Measurements from ENCODE around the gene TRIP13. TPM values are rescaled to one million over a fixed set of nuclear protein-coding genes. Genes with fewer than 3 reads are reported as not detected.

The TRIP13 gene
- total RNA-seq, 2 donors from 2014 or later = 0.20 to 0.93 TPM

DNA sequence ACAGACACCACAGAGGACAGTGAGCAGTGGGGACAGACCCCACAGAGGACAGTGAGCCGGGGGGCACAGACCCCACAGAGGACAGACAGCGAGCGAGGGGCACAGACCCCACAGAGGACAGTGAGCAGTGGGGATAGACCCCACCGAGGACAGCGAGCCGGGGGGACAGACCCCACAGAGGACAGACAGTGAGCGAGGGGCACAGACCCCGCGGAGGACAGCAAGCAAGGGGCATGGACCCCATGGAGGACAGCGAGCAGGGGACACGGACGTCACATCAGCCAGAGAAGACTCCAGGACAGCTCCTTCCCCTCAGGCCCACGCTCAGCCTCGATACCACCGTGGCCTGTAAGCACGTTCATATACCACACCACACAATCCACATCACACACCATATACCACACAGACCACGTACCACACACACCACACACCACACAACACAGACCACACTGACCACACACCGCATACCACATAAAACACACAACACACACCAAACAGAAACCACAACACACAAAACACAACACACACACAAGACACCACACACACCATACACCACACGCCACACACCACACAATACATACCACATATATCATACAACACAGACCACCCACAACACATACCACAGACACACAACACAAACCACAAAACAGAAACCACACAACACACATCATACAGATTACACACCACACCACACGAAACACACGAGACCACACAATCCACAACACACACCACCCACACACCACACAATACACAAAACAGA lies 36.7 kb upstream of the TRIP13 start:
- H3K4me1 ChIP-seq = no peaks in the 10 kb centered on the region
- no peak for DNase-seq (ENCODE audit: low spot score)
- H3K27me3 ChIP-seq = no peaks in the 10 kb centered on the region
- no peaks in the 10 kb centered on the region for H3K9me3 ChIP-seq
- H3K36me3 ChIP-seq = no peaks in the 10 kb centered on the region
- TF ChIP-seq CTCF (IDR thresholded peaks at IDR 0.05) = no peak
- H3K27ac ChIP-seq = no peak overlapping the region
- H3K4me3 ChIP-seq = no peak overlapping the region

DNA sequence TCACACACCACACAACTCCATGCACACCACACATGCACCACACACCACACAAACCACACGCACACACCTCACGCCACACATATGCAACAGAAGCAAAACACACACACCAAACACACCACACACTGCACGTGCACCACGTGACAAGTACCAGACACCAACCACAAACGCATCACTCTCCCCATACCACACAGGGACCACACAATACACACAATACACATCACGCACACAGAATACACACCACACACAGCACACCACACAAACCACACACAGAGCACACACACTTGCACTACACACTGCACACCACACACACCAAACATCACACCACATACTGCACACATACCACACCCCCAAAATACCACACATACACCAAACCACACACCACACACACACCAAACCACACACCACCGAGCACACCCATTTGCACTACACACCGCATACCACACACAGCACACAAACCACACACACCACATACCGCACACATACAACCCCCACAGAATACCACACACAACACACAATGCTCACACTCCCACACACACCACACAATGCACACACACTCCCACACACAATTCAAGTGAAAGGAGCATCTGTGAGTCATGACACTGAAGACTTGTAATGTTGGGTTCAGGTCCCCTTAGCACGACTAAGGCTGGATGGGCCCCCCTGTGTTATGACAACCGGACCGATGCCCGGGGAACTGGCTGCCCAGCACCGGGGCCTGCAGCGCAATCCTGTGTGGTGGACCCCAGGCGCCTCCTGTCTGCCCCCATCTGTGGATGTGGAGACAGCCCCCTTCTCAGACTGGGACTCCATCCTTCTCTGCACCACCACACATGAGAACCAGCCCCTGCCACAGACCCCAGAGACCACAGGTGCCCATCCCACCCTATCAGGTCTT lies 35.9 kb upstream of the TRIP13 start:
- Histone ChIP-seq H3K27ac (no peak overlapping the region), H3K9me3 (no peaks in the 10 kb centered on the region), H3K4me1 (no peaks in the 10 kb centered on the region), H3K36me3 (no peaks in the 10 kb centered on the region), H3K27me3 (no peaks in the 10 kb centered on the region), H3K4me3 (no peak overlapping the region)
- TF ChIP-seq CTCF (IDR thresholded peaks at IDR 0.05) = no peak
- no peak for DNase-seq (ENCODE audit: low spot score)

DNA sequence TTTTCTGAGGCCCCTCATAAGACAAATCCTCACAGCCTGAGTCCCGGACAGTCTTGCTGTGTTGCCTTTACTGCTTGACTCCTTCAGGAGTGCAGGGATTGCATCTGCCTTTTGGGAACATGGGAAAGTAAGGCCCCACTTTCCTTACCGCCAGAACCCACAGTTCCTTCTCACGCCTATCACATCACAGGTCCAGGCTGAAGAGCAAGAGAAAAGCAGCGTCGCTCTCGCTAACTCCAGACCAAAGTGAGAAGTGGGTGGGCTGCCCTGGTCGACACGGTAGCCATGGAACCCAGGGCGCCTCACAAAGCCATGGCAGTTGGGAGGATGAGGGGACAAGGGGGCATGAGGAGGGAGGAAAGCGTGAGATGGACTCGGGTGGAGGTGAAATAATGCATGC lies 34.0 kb upstream of the TRIP13 start:
- Histone ChIP-seq H3K4me1 (no peaks in the 10 kb centered on the region), H3K9me3 (no peaks in the 10 kb centered on the region), H3K4me3 (no peak overlapping the region), H3K27me3 (no peaks in the 10 kb centered on the region), H3K27ac (no peak overlapping the region), H3K36me3 (peaks cover 13% of the 10 kb centered on the region)
- no peak for TF ChIP-seq CTCF (IDR thresholded peaks at IDR 0.05)
- DNase-seq (ENCODE audit: low spot score) = no peak

- TF ChIP-seq CTCF (IDR thresholded peaks at IDR 0.05) = no peak
- Histone ChIP-seq H3K9me3 (no peaks in the 10 kb centered on the region), H3K4me3 (no peak overlapping the region), H3K27me3 (no peaks in the 10 kb centered on the region), H3K36me3 (peaks cover 20% of the 10 kb centered on the region), H3K4me1 (no peaks in the 10 kb centered on the region), H3K27ac (no peak overlapping the region)
- DNase-seq (ENCODE audit: low spot score) = no peak
Measured at GRCh38 chr5:859391-859790, 33.3 kb upstream of the TRIP13 start.

GRCh38 chr5:859798-860296 lies 32.8 kb upstream of the TRIP13 start:
- TF ChIP-seq CTCF (IDR thresholded peaks at IDR 0.05) = no peak
- no peaks in the 10 kb centered on the region for H3K9me3 ChIP-seq
- H3K4me1 ChIP-seq = no peaks in the 10 kb centered on the region
- H3K36me3 ChIP-seq = peaks cover 25% of the 10 kb centered on the region
- H3K27ac ChIP-seq = no peak overlapping the region
- no peaks in the 10 kb centered on the region for H3K27me3 ChIP-seq
- H3K4me3 ChIP-seq = no peak overlapping the region
- no peak for DNase-seq (ENCODE audit: low spot score)
